DOHH2 (cell line): Measurements from ENCODE around the gene LNX1.

Experiments used
- CTCF ChIP-seq: fragments of 200-600 bp; sonication (generic); IDR thresholded peaks from one replicate; pipeline ENCODE4 v1.5.1; 2014; ENCODE audit warnings: antibody characterized with exemption, mild to moderate bottlenecking, low read depth, low read length; ENCODE audit not compliant: poor library complexity, severe bottlenecking
- EZH2phosphoT487 ChIP-seq: fragments of 200-600 bp; sonication (generic); IDR thresholded peaks from 2 replicates; pipeline ENCODE4 v1.6.1; 2017; ENCODE audit warnings: borderline replicate concordance, mild to moderate bottlenecking, antibody characterized with exemption, low read length, moderate library complexity, mixed read lengths

DNA sequence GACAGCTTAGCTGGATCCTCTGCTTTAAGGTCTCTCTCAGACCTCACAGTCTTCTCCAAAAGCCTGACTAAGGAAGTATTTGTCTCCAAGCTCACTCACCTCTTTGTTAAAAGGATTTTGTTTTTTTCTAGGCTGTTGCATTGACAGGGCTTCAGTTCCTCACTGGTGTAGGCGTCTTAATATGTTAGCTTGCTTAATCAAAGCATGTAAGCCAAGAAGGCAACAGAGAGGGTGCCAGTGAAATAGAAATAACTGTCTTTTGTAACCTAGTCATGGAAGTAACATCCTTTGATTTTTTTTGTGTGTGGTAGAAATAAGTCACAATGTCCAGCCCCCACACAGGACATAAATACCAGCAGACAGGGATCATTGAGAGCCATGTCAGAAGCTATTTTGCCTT, 155.0 kb downstream of the LNX1 start:
- TF ChIP-seq CTCF (no peak), EZH2phosphoT487 (no peak)
